HFF-Myc (cell line): Measurements from ENCODE around the gene NEURL1B.

ENCODE experiments used
- DNase-seq: peaks from one replicate; pipeline ENCODE4 v3.0.0-alpha.2; 2011; ENCODE audit warnings: low read depth; ENCODE audit errors: extremely low read depth
- H3K4me3 ChIP-seq: replicated peaks from 2 replicates; pipeline ENCODE4 v1.5.1; 2011; ENCODE audit warnings: low read depth, mild to moderate bottlenecking, control low read depth, low read length
- TF ChIP-seq, protein P1 (sequence below): IDR thresholded peaks from 2 replicates; pipeline ENCODE4 v1.5.1; 2012; ENCODE audit warnings: mild to moderate bottlenecking, low read depth, low read length, control low read depth; ENCODE audit errors: missing control alignments

The NEURL1B gene

DNA sequence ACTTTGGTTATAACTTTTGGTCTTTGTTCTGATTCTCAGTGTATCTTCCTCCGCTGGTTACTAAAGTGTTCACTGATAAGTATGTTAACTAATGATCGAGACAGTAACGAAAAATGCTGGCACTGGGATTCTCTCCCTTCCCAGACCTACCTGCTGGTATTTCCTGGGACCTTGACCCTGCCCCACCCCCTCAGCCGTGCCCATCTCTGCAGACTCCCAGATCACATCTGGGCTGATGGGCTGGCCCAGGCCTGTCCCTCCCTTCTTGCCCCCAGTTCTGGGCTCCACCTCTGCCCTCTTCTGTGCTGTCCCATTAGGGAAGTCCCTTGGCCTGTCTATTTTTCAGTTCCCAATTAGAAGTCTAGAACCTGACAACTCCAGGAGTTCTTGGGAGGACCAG lies 46.9 kb downstream of the NEURL1B start:
- no peak overlapping the region for H3K4me3 ChIP-seq
- TF ChIP-seq, protein P1, sequence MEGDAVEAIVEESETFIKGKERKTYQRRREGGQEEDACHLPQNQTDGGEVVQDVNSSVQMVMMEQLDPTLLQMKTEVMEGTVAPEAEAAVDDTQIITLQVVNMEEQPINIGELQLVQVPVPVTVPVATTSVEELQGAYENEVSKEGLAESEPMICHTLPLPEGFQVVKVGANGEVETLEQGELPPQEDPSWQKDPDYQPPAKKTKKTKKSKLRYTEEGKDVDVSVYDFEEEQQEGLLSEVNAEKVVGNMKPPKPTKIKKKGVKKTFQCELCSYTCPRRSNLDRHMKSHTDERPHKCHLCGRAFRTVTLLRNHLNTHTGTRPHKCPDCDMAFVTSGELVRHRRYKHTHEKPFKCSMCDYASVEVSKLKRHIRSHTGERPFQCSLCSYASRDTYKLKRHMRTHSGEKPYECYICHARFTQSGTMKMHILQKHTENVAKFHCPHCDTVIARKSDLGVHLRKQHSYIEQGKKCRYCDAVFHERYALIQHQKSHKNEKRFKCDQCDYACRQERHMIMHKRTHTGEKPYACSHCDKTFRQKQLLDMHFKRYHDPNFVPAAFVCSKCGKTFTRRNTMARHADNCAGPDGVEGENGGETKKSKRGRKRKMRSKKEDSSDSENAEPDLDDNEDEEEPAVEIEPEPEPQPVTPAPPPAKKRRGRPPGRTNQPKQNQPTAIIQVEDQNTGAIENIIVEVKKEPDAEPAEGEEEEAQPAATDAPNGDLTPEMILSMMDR, result no peak
- no peak for DNase-seq

DNA sequence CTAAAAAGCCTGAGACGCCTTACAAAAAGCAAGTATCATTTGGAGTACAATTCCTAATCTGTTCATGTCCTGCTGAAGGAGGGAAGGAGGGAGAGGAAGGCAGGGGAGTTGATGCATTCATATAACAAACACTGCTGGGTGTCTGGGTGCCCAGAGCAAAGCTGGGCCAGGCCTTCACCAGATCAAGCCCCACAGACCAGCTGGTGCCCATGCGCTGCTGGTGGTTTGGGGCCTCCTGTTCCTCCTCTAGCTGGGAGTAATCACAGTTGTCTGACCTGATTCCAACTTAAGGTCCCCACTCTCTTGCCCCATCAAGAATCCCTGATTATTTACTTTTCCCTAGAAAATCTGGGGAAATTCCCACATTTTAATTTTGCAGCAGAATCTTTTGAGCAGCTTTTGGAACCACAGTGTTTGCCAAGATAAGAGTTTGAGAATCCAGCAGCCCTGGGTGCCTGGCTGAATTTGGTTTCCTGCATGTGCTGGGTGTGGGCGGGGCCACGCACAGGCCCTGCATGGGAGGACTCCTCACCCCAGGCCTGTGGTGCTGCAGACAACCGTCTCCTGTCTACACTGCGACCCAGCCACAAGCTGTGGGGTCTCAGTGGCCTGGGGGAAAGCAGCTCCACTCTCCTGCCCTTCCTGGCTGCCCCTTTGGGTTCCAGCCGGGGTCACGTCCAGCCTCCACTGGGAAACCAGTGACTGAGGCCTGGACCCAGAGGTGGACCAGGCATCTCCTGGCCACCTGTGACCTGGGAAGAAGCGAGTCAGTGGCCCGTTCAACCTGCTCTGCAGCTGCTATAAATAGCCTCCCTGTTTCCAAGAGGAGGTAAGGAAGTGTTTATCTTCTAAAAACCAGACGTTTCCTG lies 47.5 kb downstream of the NEURL1B start:
- TF ChIP-seq, protein P1, result no peak
- no peak for DNase-seq
- no peak overlapping the region for H3K4me3 ChIP-seq

DNA sequence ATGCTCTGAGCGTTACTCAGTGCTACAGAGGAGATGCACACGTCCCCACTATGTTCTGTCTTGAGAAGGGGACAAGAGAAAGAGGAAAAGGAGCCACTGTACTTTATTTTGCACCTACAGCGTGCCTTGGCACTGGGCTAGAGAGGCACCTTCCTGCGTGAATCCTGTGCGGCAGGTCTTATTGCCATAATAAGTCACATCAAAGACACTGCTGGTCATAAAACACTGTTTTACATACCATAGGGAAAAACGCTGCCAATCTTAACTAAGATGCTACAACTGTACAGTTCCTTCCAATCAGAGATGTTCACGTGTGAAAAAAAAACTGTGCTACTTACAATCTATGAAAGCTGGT lies 48.1 kb downstream of the NEURL1B start:
- TF ChIP-seq, protein P1, result no peak
- no peak for DNase-seq
- H3K4me3 ChIP-seq, result no peak overlapping the region

DNA sequence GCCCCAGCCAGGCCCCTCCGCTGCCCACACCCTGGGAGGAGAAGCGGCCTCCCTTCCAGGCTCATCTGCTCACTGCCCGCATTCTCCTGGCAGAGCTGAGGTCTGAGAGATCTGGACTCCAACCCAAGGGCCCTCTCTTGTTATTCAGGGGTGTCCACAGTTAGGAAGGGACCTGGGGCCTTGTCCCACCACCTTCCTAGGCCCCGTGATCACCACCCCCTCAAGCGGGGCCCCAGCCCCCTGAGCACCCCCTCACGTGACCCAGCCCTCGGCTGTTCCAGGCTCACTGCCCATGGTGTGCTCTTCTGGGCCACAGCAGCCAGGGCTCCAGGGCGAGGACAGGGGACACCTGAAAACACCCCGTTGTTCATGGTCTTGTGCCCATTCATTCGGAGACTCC lies 48.7 kb downstream of the NEURL1B start:
- H3K4me3 ChIP-seq, result no peak overlapping the region
- no peak for DNase-seq
- TF ChIP-seq, protein P1, result no peak

DNA sequence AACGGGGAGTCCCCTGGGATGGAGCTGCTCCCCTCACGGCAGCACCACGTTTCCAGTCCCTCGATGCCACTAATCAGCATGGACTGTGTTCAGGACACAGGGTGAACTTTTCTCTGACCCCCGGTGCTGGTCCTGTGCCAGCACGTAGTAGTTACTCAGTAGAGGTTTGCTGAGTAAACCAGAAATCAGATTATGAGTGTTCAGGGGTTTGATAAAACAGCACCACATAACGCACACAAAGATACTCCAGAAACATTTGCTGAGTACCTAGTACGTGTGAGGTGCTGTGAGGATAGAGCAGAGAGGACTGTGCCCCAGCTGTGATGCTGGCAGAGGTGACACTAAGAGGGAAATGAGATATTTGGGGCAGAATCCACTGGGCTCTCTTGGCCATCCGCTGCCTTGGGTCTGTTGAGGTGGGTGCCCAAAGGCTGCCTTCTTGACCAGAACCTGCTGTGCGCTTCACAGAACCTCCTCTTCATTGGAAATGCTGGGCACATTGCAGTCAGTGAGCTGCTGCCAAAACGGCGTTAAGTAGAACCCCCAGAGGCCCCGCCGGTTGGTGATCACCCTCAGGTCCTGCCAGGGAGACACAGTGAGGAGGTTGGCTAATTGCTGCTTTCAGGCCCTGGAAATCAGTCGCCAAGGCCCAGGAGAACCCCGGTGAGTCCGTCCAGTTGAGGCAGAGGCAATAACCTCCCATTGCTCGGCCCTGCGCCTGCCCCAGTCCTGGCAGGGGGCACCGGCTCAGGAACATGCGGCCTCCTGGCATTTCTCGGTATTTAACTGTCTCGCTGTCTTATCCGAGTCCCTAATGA lies 49.4 kb downstream of the NEURL1B start:
- H3K4me3 ChIP-seq, result no peak overlapping the region
- TF ChIP-seq, protein P1, result no peak
- DNase-seq, result no peak

DNA sequence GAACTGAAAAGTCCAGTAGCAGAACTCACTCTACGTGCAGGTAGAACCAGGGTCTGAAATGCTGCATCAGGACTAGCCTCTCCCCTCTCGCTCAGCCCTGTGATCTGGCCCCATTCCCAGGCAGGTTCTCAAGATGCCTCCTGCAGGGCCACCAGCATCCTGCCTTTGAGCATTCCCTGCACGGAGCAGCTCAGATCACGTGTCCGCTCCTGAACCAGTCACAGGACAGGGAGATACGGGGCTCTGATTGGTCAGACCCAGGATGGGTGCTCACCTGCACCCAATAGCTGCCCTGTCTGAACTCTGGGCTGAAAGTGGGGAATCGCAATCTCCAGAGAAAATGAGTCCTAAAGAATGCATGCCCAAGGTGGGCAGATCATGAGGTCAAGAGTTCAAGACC lies 50.8 kb downstream of the NEURL1B start:
- DNase-seq, result no peak
- TF ChIP-seq, protein P1, result no peak
- H3K4me3 ChIP-seq, result no peak overlapping the region
